ENCODE measurements around the gene EGLN1.

GRCh38 chr1:231444059-231444458 is 22.0 kb upstream of the EGLN1 start:
- TF ChIP-seq CTCF (IDR thresholded peaks at IDR 0.05) (no peak), EP300 (IDR thresholded peaks at IDR 0.05) (no peak), POLR2A (IDR thresholded peaks at IDR 0.05; ENCODE audit: low read depth) (no peak), POLR2AphosphoS5 (IDR thresholded peaks at IDR 0.05) (no peak)

Data from esophagus muscularis mucosa (tissue), 4 donors.